Hematopoietic multipotent progenitor cell (in vitro differentiated cells): Measurements from ENCODE around the gene RNF19B. TPM values are rescaled to one million over a fixed set of nuclear protein-coding genes. Genes with fewer than 3 reads are reported as not detected.

Experiments used
- DNase-seq, 3 donors: peaks; one replicate each; pipeline ENCODE4 v3.0.0-alpha.2; 2011 to 2015; ENCODE audit warnings: low read depth in 2 of 3, low spot score in 2 of 3
- total RNA-seq: library from RNA; depleted of rRNA; stranded (reverse); fragments of >200 nt; gene quantifications from one replicate; pipeline ENCODE4 v1.2.3, GENCODE V29; 2012

Gene RNF19B
- total RNA-seq, 1 donor: 23.2 TPM

- DNase-seq: no peak
Measured at GRCh38 chr1:32903991-32904785, 60.4 kb downstream of the RNF19B start.

GRCh38 chr1:32902535-32902920, 62.1 kb downstream of the RNF19B start:
- DNase-seq: no peak

GRCh38 chr1:32901823-32902534, 62.6 kb downstream of the RNF19B start:
- no peak for DNase-seq

GRCh38 chr1:32900956-32901822, 63.4 kb downstream of the RNF19B start, which contains the start of gene TMEM54:
Gene TMEM54 (minus strand): TSS chr1:32901389. CDS start chr1:32901238, 151 bp downstream.
- no peak for DNase-seq

GRCh38 chr1:32900371-32900955, 64.1 kb downstream of the RNF19B start:
- no peak for DNase-seq

GRCh38 chr1:32899586-32900296, 64.9 kb downstream of the RNF19B start:
- no peak for DNase-seq

- no peak for DNase-seq
Measured at GRCh38 chr1:32898958-32899357, 65.7 kb downstream of the RNF19B start.

GRCh38 chr1:32898056-32898455, 66.6 kb downstream of the RNF19B start:
- no peak for DNase-seq

- no peak for DNase-seq
Measured at GRCh38 chr1:32897082-32898049, 67.2 kb downstream of the RNF19B start.

GRCh38 chr1:32896451-32896850, 68.2 kb downstream of the RNF19B start:
- DNase-seq: no peak

GRCh38 chr1:32895325-32896215, 69.0 kb downstream of the RNF19B start:
- no peak for DNase-seq

GRCh38 chr1:32894681-32895080, 69.9 kb downstream of the RNF19B start:
- DNase-seq: no peak

GRCh38 chr1:32894019-32894600, 70.5 kb downstream of the RNF19B start:
- no peak for DNase-seq

- DNase-seq: no peak
Measured at GRCh38 chr1:32893198-32894018, 71.2 kb downstream of the RNF19B start.

GRCh38 chr1:32892368-32893197, 72.0 kb downstream of the RNF19B start:
- peak in 2 of 3 donors; percentile 64 to 69 for DNase-seq

- DNase-seq: no peak
Measured at GRCh38 chr1:32891630-32892029, 73.0 kb downstream of the RNF19B start.
